Pancreas (tissue), 10 donors: ENCODE data around the gene CEACAM21. TPM values are rescaled to one million over a fixed set of nuclear protein-coding genes. Genes with fewer than 3 reads are reported as not detected.

ENCODE experiments used
- ATAC-seq, 4 donors: fragments of 200-7000 bp; cut with Tn5 transposase; one replicate each; pipeline versions ENCODE4 v1.8.0 to v1.9.1; 2020; ENCODE audit warnings: mild to moderate bottlenecking in 4 of 4, moderate library complexity in 4 of 4
- DNase-seq, 6 donors: peaks; one replicate each; pipeline ENCODE4 v3.0.0-alpha.2; 2020
- FAIRE-seq: peaks from 2 replicates; lab custom pipeline; 2012; peaks lifted over from hg19 to GRCh38; lab: Jason Lieb, UNC
- H3K27ac ChIP-seq, 4 donors: fragments of 200-600 bp; sonication (generic); 1 replicate in 3 of 4; 2 replicates in 1 of 4; pipeline versions ENCODE4 v1.5.0 to v1.8.0; 2020
- H3K27me3 ChIP-seq, 4 donors: fragments of 200-600 bp; one replicate each; pipeline ENCODE4 v1.8.0; 2021
- H3K36me3 ChIP-seq, 3 donors: fragments of 200-600 bp; sonication (generic) in 1 of 3; one replicate each; pipeline versions ENCODE4 v1.5.0 to v1.8.0; 2020 to 2021
- H3K4me1 ChIP-seq, 3 donors: fragments of 200-600 bp; one replicate each; pipeline ENCODE4 v1.8.0; 2021
- H3K4me3 ChIP-seq, 4 donors: fragments of 200-600 bp; sonication (generic) in 2 of 4; one replicate each; pipeline versions ENCODE4 v1.5.0 to v1.8.0; 2020 to 2021
- H3K9me3 ChIP-seq, 4 donors: fragments of 200-600 bp; one replicate each; pipeline ENCODE4 v1.8.0; 2021
- CTCF ChIP-seq, 4 donors: fragments of 200-600 bp; sonication (generic) in 3 of 4; IDR thresholded peaks; one replicate each; pipeline versions ENCODE4 v1.5.0 to v1.8.0; 2021; ENCODE audit warnings: antibody characterized with exemption in 4 of 4
- WGBS, 2 donors: extraction: QIAGEN DNeasy Blood & Tissue Kit; methylation state at CpG; one replicate each; pipeline ENCODE4 v1.1.7; 2013; 5-methylcytosine and 5-hydroxymethylcytosine counted together
- intact Hi-C, 3 donors: fragments of 100-400 bp; cut with DNase I; formaldehyde crosslinking; loops; one replicate each; pipeline versions ENCODE4 v1.11.1 to v1.14.2; 2022
- polyA plus RNA-seq, 2 donors: library from polyadenylated mRNA; stranded (reverse); fragments of 200-250 nt; gene quantifications; one replicate each; pipeline ENCODE4 v1.2.3, GENCODE V29; 2013
- total RNA-seq, 6 donors: library from RNA; stranded (reverse); fragmentation: NEBNext Ultra II Directional in 4 of 6; extraction: Animal tissue kit (Norgen Biotek cat#: 25700) in 4 of 6; gene quantifications; one replicate each; pipeline versions ENCODE4 v1.2.1 to v1.2.4, GENCODE V29; 2021 to 2023
- donor health status: healthy with polysubstance abuse.
- donor health status: DM: no; HTN: no; CAD: no; lungs with moderate emphysema.
- donor health status: DM: no; HTN: no; CAD: no.
- donor health status: control.
- donor health status: control.
- donor health status: Bipolar disorder and iron deficiency.
- donor health status: DM: yes; HTN: yes; CAD: no.
- donor health status: DM: no; HTN: no; CAD: no.
- donor health status: DM: no; HTN: no; CAD: no.
- donor health status: DM: yes; HTN: yes; CAD: no.

Gene CEACAM21
- total RNA-seq (1 to 10 TPM in 1 of 6 donors, under 1 TPM in 3, not detected in 2; 0.09 to 1.2 (median 0.53) TPM), polyA plus RNA-seq (1 to 10 TPM in 1 of 2 donors, under 1 TPM in 1; 0.23 to 1.2 TPM)

DNA sequence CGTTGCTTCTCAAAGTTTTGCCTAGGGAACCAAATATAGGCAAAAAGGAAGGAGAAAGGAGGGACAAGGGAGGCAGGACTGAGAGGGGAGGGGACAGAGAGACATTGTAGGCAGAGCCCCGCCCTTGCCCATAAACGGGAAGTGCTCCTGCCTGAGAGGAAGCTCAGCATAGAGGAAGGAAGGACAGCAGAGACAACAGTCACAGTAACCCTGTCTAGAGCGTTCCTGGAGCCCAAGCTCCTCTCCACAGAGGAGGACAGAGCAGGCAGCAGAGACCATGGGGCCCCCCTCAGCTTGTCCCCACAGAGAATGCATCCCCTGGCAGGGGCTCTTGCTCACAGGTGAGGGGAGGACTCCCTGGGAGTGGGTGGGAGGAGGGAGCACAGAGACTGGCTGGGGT, at the start of gene CEACAM21:
TSS of gene CEACAM21 (plus strand) at position 169 of the 400 bp plus-strand sequence. CDS start at position 278, 109 bp downstream.
- TF ChIP-seq CTCF (IDR thresholded peaks at IDR 0.05): no peak
- WGBS, 2 donors: 14 to 17% methylated on average over 4 of the region's 4 CpGs
- no peak for FAIRE-seq
- ATAC-seq: peak in 2 of 4 donors; percentile 79 to 91
- no peaks in the 10 kb centered on the region for H3K9me3 ChIP-seq
- peak within 1 kb of the TSS in 1 of 4 donors; percentile 7 for H3K4me3 ChIP-seq
- peak in 1 of 6 donors; percentile 38 for DNase-seq
- intact Hi-C loops: loop anchor here in 1 of 3 donors (10.0 kb wide), 1 partner anchor 131 kb away; the partner anchor contains the start of gene ERICH4
- no peaks in the 10 kb centered on the region for H3K27me3 ChIP-seq
- no peaks in the 10 kb centered on the region for H3K36me3 ChIP-seq
- no peaks in the 10 kb centered on the region for H3K4me1 ChIP-seq
- no peak within 1 kb of the TSS for H3K27ac ChIP-seq

GRCh38 chr19:41527089-41527488, 48.9 kb upstream of the CEACAM21 start:
- no peak overlapping the region for H3K4me3 ChIP-seq
- TF ChIP-seq CTCF (IDR thresholded peaks at IDR 0.05): no peak
- WGBS, 2 donors: 25 to 28% methylated on average over 3 of the region's 3 CpGs
- intact Hi-C loops: loop anchor here in 1 of 3 donors (10.0 kb wide), 1 partner anchor 72 kb away; no protein-coding TSS in a partner anchor
- peaks cover 0 to 32% (median 0%) of the 10 kb centered on the region in 4 donors for H3K27me3 ChIP-seq
- no peaks in the 10 kb centered on the region for H3K36me3 ChIP-seq
- FAIRE-seq (no peak), ATAC-seq (no peak), DNase-seq (no peak)
- H3K9me3 ChIP-seq: no peaks in the 10 kb centered on the region
- peaks cover 0 to 5% (median 0%) of the 10 kb centered on the region in 3 donors for H3K4me1 ChIP-seq
- H3K27ac ChIP-seq: no peak overlapping the region

DNA sequence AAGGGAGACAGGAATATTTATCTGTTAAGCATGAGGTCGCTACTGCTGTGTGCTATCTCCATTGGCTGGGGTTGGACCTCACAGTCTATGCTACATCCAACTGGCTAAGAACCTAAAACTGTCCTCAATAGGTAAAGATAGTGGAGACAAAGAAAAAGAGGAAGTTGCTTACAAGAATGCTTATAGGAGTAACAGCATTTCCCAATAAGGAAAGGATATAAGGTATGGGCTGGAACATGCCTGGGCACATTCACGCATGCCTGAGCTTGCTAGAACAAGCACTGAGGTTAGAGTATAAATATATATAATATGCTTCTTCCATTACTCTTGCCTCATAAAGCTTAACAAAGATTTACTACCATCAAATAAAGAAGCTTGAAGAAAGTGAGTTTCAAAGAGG, 47.9 kb upstream of the CEACAM21 start:
- DNase-seq (no peak), FAIRE-seq (no peak), ATAC-seq (no peak)
- H3K4me3 ChIP-seq: no peak overlapping the region
- peaks cover 0 to 31% (median 0%) of the 10 kb centered on the region in 4 donors for H3K27me3 ChIP-seq
- WGBS, 2 donors: 44 to 55% methylated on average over 2 of the region's 2 CpGs
- intact Hi-C loops: loop anchor here in 1 of 3 donors (10.0 kb wide), 1 partner anchor 73 kb away; no protein-coding TSS in a partner anchor
- H3K27ac ChIP-seq: no peak overlapping the region
- no peak for TF ChIP-seq CTCF (IDR thresholded peaks at IDR 0.05)
- H3K4me1 ChIP-seq: peaks cover 0 to 6% (median 5%) of the 10 kb centered on the region in 3 donors
- no peaks in the 10 kb centered on the region for H3K9me3 ChIP-seq
- H3K36me3 ChIP-seq: no peaks in the 10 kb centered on the region

- DNase-seq: no peak
- H3K27ac ChIP-seq: no peak overlapping the region
- H3K9me3 ChIP-seq: no peaks in the 10 kb centered on the region
- FAIRE-seq: no peak
- no peak for ATAC-seq
- intact Hi-C loops: loop anchor here in 1 of 3 donors (10.0 kb wide), 1 partner anchor 75 kb away; no protein-coding TSS in a partner anchor
- 65 to 80% methylated on average over 4 of the region's 4 CpGs for WGBS, 2 donors
- no peak for TF ChIP-seq CTCF (IDR thresholded peaks at IDR 0.05)
- no peaks in the 10 kb centered on the region for H3K36me3 ChIP-seq
- H3K4me3 ChIP-seq: no peak overlapping the region
- peaks cover 0 to 29% (median 0%) of the 10 kb centered on the region in 4 donors for H3K27me3 ChIP-seq
- H3K4me1 ChIP-seq: peaks cover 0 to 6% (median 5%) of the 10 kb centered on the region in 3 donors
These were observed 46.3 kb upstream of the CEACAM21 start for GRCh38 chr19:41529484-41530183.
